Upper lobe of left lung (tissue), 4 donors: ENCODE data around the gene CD83.

Experiments used
- CTCF ChIP-seq, 6 experiments: fragments of 450-650 bp in 4 of 6; fragments of 200-600 bp in 2 of 6; sonication (generic) in 2 of 6; IDR thresholded peaks; one replicate each; pipeline ENCODE4 v1.5.1; 2016 to 2019; ENCODE audit warnings: antibody characterized with exemption in 6 of 6
- POLR2AphosphoS5 ChIP-seq, 2 donors: sonication (generic); formaldehyde crosslinking; IDR thresholded peaks; one replicate each; pipeline ENCODE4 v1.5.1; 2017; ENCODE audit warnings: antibody characterized with exemption in 2 of 2

- TF ChIP-seq POLR2AphosphoS5 (IDR thresholded peaks at IDR 0.05): no peak
- TF ChIP-seq CTCF (IDR thresholded peaks at IDR 0.05): no peak
These were observed 49.3 kb downstream of the CD83 start for GRCh38 chr6:14166839-14167238.
